GM18858 (cell line): ENCODE data around the gene FDXR.

Experiments
- ATAC-seq: cut with Tn5 transposase; IDR thresholded peaks from one replicate; pipeline ENCODE4 v1.9.1; 2021; ENCODE audit not compliant: unreplicated experiment

Gene FDXR

DNA sequence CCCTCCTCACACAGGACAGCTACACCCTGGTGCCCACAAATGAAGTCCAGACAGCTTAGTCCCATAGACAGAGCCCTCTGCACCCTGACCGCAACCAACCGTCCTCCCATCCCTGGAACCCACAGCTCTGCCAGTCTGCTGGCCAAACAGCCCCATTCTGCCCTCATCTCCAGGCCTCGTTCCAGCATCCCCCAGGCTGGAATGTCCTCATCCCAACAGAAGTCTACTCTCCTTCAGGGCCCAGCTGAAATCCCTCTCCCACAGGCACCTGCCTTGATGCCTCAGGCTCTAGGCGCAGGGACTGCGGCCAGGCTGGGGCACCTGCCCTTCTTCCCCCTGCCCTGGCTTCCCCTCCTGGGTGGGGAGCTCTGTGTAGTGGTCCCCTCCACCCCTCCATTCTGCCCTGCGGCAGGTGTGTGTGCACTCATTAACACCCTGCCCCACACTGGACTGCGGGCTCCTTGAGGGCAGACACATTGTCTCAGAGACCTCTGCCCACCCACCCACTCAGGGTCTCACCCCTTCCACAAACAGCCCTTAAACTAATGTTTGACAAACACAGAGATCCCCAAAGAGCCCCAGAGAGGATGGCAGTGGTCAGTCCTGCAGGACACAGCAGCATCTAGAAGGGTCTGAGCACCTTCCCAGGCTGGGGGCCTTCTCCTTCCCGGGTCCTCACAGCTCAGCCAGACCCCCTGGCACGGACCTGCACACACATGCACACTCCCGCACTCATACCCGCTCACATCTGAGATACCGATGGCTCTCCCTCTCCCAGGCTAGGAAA lies 13.9 kb downstream of the FDXR start:
- ATAC-seq, result no peak

- no peak for ATAC-seq
These were observed 15.6 kb downstream of the FDXR start for GRCh38 chr17:74857191-74857590.

GRCh38 chr17:74856112-74856511 lies 16.7 kb downstream of the FDXR start:
- no peak for ATAC-seq

DNA sequence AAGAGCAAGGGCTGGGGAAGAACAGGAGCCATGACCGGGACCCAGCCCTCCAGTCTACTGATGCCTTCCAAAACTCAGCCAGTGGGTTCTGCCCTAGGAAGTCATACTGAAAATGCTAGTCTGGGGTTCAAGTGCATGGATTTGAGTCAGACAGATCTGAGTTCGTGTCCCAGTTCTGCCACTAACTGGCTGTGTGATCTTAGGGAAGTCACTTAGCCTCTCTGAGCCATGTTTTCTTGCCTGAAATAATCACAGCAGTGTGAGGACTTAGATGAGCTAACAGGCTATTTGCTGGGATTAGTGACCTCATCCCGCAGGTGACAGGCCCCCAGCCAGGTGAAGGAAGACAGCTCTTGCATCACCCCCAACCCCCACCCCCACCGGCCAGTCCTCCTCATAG lies 17.5 kb downstream of the FDXR start:
- no peak for ATAC-seq

DNA sequence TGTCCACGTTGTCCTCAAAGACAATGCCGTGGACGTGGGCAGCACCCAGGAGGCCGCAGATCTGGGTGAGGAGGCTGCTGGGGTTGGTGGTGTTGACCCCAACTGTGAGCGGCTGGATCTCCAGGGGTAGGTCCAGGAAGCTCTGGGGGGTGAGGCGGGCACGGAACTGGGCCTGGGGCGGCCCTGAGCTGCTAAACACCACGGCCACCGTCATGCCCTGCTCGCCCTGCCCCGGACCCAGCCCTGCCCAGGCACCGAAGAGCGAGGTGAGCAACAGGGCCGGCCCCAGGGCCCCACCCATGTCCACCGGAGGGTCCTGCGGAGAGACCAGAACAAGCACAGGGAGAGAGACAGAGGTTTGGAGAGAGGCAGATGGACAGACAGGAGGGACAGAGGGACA lies 18.0 kb downstream of the FDXR start:
- ATAC-seq, result no peak

- ATAC-seq, result no peak
These were observed 19.1 kb downstream of the FDXR start for GRCh38 chr17:74853669-74854068.

DNA sequence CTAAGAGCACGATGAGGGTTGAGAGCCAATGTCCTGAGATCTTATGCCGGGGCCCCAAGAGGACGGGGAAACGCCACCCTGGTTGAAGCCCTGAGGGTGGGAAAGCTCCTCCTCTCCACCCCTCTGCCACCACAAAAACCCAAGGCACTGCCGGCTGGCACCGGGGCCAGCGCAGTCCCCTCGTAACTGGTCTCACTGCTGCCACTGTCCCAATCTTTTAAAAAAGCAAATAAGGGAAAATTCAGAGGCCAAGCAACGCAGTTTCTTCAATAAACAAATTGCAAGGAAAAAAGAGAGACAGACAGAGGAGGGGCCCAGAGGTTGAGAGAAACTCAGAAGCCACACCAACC lies 19.8 kb downstream of the FDXR start:
- no peak for ATAC-seq

DNA sequence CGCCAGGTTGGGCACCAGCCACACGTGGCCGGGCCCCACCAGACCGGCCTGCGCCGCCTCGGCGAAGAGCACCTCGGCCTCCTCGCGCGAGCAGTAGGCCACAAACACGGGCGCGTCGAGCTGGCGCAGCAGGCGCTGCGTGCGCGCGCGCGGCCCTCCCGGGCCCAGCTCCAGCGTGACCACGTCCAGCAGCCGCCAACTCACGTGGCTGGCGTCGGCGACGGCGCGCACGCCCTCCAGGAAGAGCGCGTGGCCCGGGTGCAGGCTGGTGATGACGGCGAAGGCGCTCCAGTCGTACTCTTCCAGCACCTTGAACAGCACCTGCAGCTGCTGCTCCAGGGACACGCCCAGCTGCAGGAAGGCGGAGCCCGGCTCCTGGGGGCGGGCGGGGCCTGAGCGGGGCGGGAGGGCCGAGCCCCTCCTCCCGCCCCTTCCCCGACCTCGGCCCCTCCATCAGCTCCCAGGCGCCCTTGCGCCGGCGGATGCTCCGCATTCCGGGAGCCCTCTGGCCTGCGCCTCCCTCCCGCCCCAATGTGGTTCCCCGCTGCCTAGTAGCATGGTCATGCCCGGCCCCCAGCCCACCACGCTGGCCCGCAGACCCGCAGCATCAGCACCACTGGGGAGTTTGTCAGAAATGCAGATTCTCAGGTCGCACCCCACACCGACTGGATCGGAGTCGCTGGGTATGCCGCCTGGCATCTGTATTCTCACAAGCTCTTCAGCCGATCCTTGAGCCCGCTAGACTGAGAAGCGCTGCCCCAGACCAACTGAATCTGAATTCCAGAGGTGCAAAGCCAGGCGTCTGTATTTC lies 20.4 kb downstream of the FDXR start:
- no peak for ATAC-seq

DNA sequence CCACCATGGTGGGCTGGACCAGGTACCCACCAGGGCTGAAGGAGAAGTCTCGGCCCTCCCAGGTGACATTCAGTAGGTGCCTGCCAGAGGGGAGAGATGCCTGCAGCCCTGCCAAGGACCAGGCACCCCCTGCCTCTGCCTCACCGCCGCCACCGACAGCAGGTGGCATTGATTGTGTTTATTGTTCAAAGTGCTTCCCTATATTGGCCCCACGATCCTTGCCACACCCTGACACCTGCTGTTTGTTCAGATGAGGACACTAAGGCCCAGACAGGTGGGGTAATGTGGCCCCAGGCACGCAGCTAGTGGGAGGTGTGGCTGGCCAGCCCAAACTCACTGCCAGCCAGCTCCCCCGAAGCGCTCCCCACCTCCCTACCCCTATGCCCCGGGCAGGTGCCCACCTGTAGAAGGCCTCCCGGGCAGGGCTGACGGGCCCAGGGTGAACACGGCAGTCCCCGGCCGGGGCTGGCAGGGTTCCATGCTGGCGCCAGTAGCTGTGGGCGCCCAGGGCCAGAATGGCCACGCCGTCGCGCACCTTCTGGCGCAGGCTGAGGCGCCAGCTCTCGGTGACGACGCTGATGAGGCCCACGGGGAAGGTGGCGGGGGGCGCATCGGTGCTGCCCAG lies 21.1 kb downstream of the FDXR start:
- ATAC-seq, result no peak

- no peak for ATAC-seq
These were observed 21.9 kb downstream of the FDXR start for GRCh38 chr17:74850914-74851313.

DNA sequence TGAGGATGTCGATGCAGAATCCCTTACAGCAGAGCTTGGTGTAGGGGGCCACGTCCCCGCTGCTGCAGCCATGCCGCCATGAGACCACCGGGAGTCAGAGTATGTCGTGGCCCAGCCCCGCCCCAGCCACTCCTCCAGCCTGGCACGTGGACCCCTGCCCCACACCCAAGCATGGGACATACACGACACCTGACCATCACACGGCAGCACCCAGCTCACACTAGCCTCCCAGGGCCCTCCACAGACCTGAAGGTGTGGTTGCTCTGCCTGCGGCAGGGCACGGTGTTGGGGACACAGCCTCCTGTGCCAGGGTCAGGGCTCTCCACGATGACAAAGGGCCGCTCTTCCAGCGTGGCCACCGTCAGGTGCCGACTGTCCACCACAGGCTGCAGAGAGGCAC lies 22.5 kb downstream of the FDXR start:
- no peak for ATAC-seq

GRCh38 chr17:74848656-74849399 lies 24.0 kb downstream of the FDXR start:
- no peak for ATAC-seq

DNA sequence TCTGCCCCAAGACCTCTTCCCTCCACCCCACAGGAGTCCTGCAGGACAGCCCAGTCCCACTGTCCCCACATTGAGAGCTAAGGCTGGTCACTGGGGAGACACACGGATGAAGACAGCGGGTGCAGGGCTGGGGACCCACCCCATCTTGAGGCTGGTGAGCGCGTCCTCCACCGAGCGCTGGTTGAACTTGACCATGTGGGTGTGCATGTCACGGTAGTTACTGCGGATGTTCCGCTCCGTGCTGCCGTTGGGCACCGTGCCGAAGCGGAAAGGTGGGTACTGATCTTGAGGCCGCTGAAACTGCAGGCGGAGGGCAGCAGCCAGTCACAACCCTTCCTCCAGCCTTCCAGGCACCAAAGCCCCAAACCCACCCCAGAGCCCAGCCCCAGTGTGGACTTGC lies 26.2 kb downstream of the FDXR start:
- no peak for ATAC-seq

GRCh38 chr17:74843352-74843627 lies 29.5 kb downstream of the FDXR start:
- ATAC-seq, result no peak

GRCh38 chr17:74842599-74843351 lies 30.0 kb downstream of the FDXR start:
- no peak for ATAC-seq

GRCh38 chr17:74842146-74842598 lies 30.6 kb downstream of the FDXR start:
- ATAC-seq, result no peak

GRCh38 chr17:74840989-74841666 lies 31.7 kb downstream of the FDXR start:
- no peak for ATAC-seq

DNA sequence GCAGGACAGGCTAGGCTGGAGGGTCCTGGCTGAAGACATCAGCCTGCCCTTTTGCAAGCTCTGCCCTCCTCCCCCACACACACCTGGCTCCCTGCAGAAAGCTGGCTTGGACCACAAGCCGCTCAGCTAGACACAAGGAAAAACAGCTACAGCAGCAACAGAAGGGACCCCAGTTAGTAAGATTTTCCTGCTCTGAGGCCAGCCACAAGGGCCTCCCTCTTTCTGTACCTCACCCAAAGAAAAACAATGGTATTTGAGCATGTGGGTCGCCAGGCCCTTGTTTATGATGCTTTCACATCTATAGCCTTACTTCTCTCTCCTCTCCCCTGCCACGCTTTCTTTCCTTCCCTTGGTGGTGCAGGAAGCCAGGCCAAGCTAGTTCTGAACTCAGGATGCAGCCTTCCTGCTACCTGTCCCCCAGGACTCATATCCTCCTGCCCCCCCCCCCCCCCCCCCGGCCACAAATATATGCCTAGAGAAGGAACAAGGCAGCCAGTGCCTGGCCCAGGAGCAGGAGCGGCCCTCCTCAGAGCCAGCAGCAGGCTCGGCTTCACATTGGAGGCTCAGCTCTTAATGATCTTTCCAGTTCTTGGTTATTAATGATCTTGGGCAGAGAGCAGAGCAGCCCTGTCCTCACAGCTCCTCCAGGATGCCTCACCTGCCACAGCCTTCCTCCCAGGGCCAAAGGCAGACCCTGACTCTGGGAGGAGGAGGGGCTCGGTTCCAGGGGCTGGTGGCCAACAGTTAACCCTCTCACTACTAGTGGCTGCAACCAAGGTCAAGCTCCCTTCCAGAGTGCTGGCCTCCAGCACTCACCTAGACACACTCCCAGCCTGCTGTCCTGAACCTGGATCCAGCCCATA lies 32.6 kb downstream of the FDXR start:
- ATAC-seq, result no peak

- ATAC-seq, result no peak
These were observed 34.5 kb downstream of the FDXR start for GRCh38 chr17:74838274-74838673.
